ENCODE results near the gene IGF2BP3. TPM values are rescaled to one million over a fixed set of nuclear protein-coding genes. Genes with fewer than 3 reads are reported as not detected.

Gene IGF2BP3
- total RNA-seq, 1 donor: 2.5 TPM

- H3K27me3 ChIP-seq (ENCODE audit: insufficient read depth, low read length): peaks cover 94% of the 10 kb centered on the region
- H4K20me1 ChIP-seq (ENCODE audit: insufficient read depth, low read length): no peaks in the 10 kb centered on the region
- peak overlapping the region; percentile 85 for H2AFZ ChIP-seq (ENCODE audit: low read length)
- no peak for TF ChIP-seq CTCF (IDR thresholded peaks at IDR 0.05; ENCODE audit: extremely low read depth, low read depth, low read length)
- H3K27ac ChIP-seq (ENCODE audit: low read depth, low read length): no peak overlapping the region
- H3K4me1 ChIP-seq (ENCODE audit: insufficient read depth, low read length): peaks cover 20% of the 10 kb centered on the region
- H3K9me3 ChIP-seq (ENCODE audit: low read depth, low read length): no peaks in the 10 kb centered on the region
- DNase-seq (ENCODE audit: insufficient read length, low spot score, missing footprints): peak; percentile 99
- no peaks in the 10 kb centered on the region for H3K36me3 ChIP-seq (ENCODE audit: insufficient read depth, low read length)
- peak overlapping the region; percentile 76 for H3K4me3 ChIP-seq (ENCODE audit: insufficient read depth, low read length)
- peaks cover 2% of the 10 kb centered on the region for H3K79me2 ChIP-seq (ENCODE audit: insufficient read depth, low read length)
- peak overlapping the region; percentile 91 for H3K4me2 ChIP-seq (ENCODE audit: insufficient read depth, low read length)
Observed at GRCh38 chr7:23474094-23474828, 4.0 kb upstream of the IGF2BP3 start.

- H2AFZ ChIP-seq (ENCODE audit: low read length): peak overlapping the region; percentile 56
- H3K79me2 ChIP-seq (ENCODE audit: insufficient read depth, low read length): peaks cover 7% of the 10 kb centered on the region
- peak overlapping the region; percentile 76 for H3K4me3 ChIP-seq (ENCODE audit: insufficient read depth, low read length)
- TF ChIP-seq CTCF (IDR thresholded peaks at IDR 0.05; ENCODE audit: extremely low read depth, low read depth, low read length): no peak
- DNase-seq (ENCODE audit: insufficient read length, low spot score, missing footprints): no peak
- no peaks in the 10 kb centered on the region for H3K36me3 ChIP-seq (ENCODE audit: insufficient read depth, low read length)
- peak overlapping the region; percentile 91 for H3K4me2 ChIP-seq (ENCODE audit: insufficient read depth, low read length)
- peaks cover 94% of the 10 kb centered on the region for H3K27me3 ChIP-seq (ENCODE audit: insufficient read depth, low read length)
- no peaks in the 10 kb centered on the region for H4K20me1 ChIP-seq (ENCODE audit: insufficient read depth, low read length)
- no peaks in the 10 kb centered on the region for H3K9me3 ChIP-seq (ENCODE audit: low read depth, low read length)
- no peak overlapping the region for H3K27ac ChIP-seq (ENCODE audit: low read depth, low read length)
- peaks cover 20% of the 10 kb centered on the region for H3K4me1 ChIP-seq (ENCODE audit: insufficient read depth, low read length)
Observed at GRCh38 chr7:23473844-23474093, 3.5 kb upstream of the IGF2BP3 start.

- Histone ChIP-seq H3K4me2 (ENCODE audit: insufficient read depth, low read length) (peak overlapping the region; percentile 91), H3K27me3 (ENCODE audit: insufficient read depth, low read length) (peaks cover 94% of the 10 kb centered on the region), H3K9me3 (ENCODE audit: low read depth, low read length) (no peaks in the 10 kb centered on the region), H2AFZ (ENCODE audit: low read length) (peak overlapping the region; percentile 56), H3K36me3 (ENCODE audit: insufficient read depth, low read length) (no peaks in the 10 kb centered on the region), H3K79me2 (ENCODE audit: insufficient read depth, low read length) (peaks cover 12% of the 10 kb centered on the region), H3K4me1 (ENCODE audit: insufficient read depth, low read length) (peaks cover 23% of the 10 kb centered on the region), H4K20me1 (ENCODE audit: insufficient read depth, low read length) (no peaks in the 10 kb centered on the region), H3K4me3 (ENCODE audit: insufficient read depth, low read length) (peak overlapping the region; percentile 76), H3K27ac (ENCODE audit: low read depth, low read length) (no peak overlapping the region)
- DNase-seq (ENCODE audit: insufficient read length, low spot score, missing footprints): peak; percentile 81
- TF ChIP-seq CTCF (IDR thresholded peaks at IDR 0.05; ENCODE audit: extremely low read depth, low read depth, low read length): no peak
Observed at GRCh38 chr7:23472956-23473843, 2.9 kb upstream of the IGF2BP3 start.

DNA sequence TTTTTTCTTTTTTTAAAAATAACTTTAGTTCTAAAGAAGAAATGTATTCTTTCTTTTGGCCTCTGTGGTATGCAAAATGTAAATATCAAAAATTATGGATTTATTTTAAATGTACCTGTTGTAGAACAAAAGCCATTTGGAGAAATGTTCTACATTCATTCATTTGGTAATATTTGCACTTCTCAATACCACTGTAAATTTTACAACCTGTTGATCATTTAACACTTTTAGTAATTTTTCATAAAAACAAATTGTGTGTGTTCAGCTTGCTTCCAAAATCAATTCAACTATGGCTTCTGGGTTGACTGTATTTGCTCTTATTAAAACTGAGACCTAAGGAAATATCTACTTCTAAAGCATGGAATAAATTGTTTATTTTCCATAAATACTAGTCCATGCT lies 2.3 kb upstream of the IGF2BP3 start:
- H3K4me2 ChIP-seq (ENCODE audit: insufficient read depth, low read length): no peak overlapping the region

More for the DNA sequence above, 2.3 kb upstream of the IGF2BP3 start:
- no peak overlapping the region for H2AFZ ChIP-seq (ENCODE audit: low read length)
- no peak overlapping the region for H3K27ac ChIP-seq (ENCODE audit: low read depth, low read length)
- peaks cover 24% of the 10 kb centered on the region for H3K4me1 ChIP-seq (ENCODE audit: insufficient read depth, low read length)
- peaks cover 19% of the 10 kb centered on the region for H3K79me2 ChIP-seq (ENCODE audit: insufficient read depth, low read length)
- no peak overlapping the region for H3K4me3 ChIP-seq (ENCODE audit: insufficient read depth, low read length)
- no peak for TF ChIP-seq CTCF (IDR thresholded peaks at IDR 0.05; ENCODE audit: extremely low read depth, low read depth, low read length)
- H3K9me3 ChIP-seq (ENCODE audit: low read depth, low read length): no peaks in the 10 kb centered on the region
- H4K20me1 ChIP-seq (ENCODE audit: insufficient read depth, low read length): no peaks in the 10 kb centered on the region
- DNase-seq (ENCODE audit: insufficient read length, low spot score, missing footprints): no peak
- H3K36me3 ChIP-seq (ENCODE audit: insufficient read depth, low read length): no peaks in the 10 kb centered on the region
- H3K27me3 ChIP-seq (ENCODE audit: insufficient read depth, low read length): peaks cover 94% of the 10 kb centered on the region
